Lung (tissue), 13 donors: ENCODE measurements around the gene TPRA1. TPM values are rescaled to one million over a fixed set of nuclear protein-coding genes. Genes with fewer than 3 reads are reported as not detected.

ENCODE experiments used
- ATAC-seq: fragments of 200-7000 bp; cut with Tn5 transposase; one replicate; pipeline ENCODE4 v1.9.1; 2020; ENCODE audit warnings: moderate number of reproducible peaks; ENCODE audit not compliant: insufficient read depth, low FRiP score
- DNase-seq, 3 donors: peaks; one replicate each; pipeline ENCODE4 v3.0.0-alpha.2; 2013 to 2017
- H3K27ac ChIP-seq, 2 donors: one replicate each; pipeline ENCODE4 v1.5.1; 2013; ENCODE audit warnings: mild to moderate bottlenecking in 2 of 2, moderate library complexity in 2 of 2, control low read depth in 1 of 2, inconsistent platforms in 1 of 2, low read depth in 1 of 2, low read length in 1 of 2
- H3K27me3 ChIP-seq, 3 donors: one replicate each; pipeline ENCODE4 v1.5.1; 2013; ENCODE audit warnings: low read length in 2 of 3; ENCODE audit not compliant: control insufficient read depth in 3 of 3, insufficient read depth in 3 of 3
- H3K36me3 ChIP-seq, 4 donors: one replicate each; pipeline ENCODE4 v1.5.1; 2013; ENCODE audit warnings: low read length in 4 of 4, mild to moderate bottlenecking in 1 of 4, moderate library complexity in 1 of 4; ENCODE audit not compliant: control insufficient read depth in 4 of 4, insufficient read depth in 4 of 4
- H3K4me1 ChIP-seq, 5 donors: one replicate each; pipeline ENCODE4 v1.5.1; 2013; ENCODE audit warnings: low read length in 5 of 5, mild to moderate bottlenecking in 2 of 5, moderate library complexity in 1 of 5; ENCODE audit not compliant: control insufficient read depth in 5 of 5, insufficient read depth in 5 of 5
- H3K4me3 ChIP-seq: one replicate; pipeline ENCODE4 v1.5.1; 2013; ENCODE audit warnings: mild to moderate bottlenecking, control low read depth, moderate library complexity
- H3K9ac ChIP-seq, 2 donors: one replicate each; pipeline ENCODE4 v1.5.1; 2013; ENCODE audit warnings: low read length in 2 of 2, control low read depth in 1 of 2; ENCODE audit not compliant: insufficient read depth in 1 of 2
- H3K9me3 ChIP-seq, 4 donors: one replicate each; pipeline ENCODE4 v1.5.1; 2013; ENCODE audit warnings: low read length in 3 of 4, mild to moderate bottlenecking in 1 of 4, moderate library complexity in 1 of 4; ENCODE audit not compliant: control insufficient read depth in 4 of 4, insufficient read depth in 3 of 4
- CTCF ChIP-seq: IDR thresholded peaks from 2 replicates; pipeline ENCODE4 v1.5.1; 2012; ENCODE audit warnings: mild to moderate bottlenecking; ENCODE audit errors: control extremely low read depth, extremely low read depth
- WGBS, 2 donors: extraction: QIAGEN DNeasy Blood & Tissue Kit; methylation state at CpG; one replicate each; pipeline ENCODE4 v1.1.7; 2013; 5-methylcytosine and 5-hydroxymethylcytosine counted together
- polyA plus RNA-seq, 2 donors: library from polyadenylated mRNA; stranded (reverse); fragments of 200-250 nt; gene quantifications; one replicate each; pipeline ENCODE4 v1.2.1, GENCODE V29; 2013
- small RNA-seq: library from RNA; depleted of rRNA; stranded (forward); fragments of <200 nt; gene quantifications from one replicate; pipeline ENCODE3, GENCODE V24; 2014; ENCODE audit warnings: low replicate concordance
- total RNA-seq, 2 donors: library from RNA; depleted of rRNA in 1 of 2; stranded (reverse); fragments of >200 nt in 1 of 2; gene quantifications; one replicate each; pipeline ENCODE4 v1.2.1, GENCODE V29; 2014 to 2021
- donor health status: control.
- donor health status: control.
- donor health status: Bipolar disorder and iron deficiency.
- donor health status: healthy.
- donor health status: DM: yes; HTN: yes; CAD: no.

TPRA1 gene
- total and polyA plus RNA-seq, 4 donors: 28.9 to 53.2 (median 38.0) TPM

DNA sequence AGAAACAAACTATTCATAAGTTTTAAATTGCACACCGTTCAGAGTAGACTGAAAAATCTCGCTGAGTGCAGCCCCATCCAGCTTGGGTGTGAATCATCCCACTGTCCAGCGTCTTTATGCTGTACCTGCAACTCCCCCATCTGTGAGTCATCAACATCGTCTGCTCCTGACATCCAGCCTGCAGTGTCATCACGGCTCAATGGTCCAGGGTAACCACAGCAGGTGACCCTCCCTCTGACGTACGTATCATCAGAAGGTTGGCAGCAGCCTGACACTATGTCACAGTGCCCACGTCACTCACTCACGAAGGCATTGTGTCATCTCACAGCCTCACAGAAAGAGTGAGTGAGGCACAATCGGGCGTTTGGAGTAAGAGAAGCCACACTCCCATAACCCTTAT lies 65.2 kb downstream of the TPRA1 start:
- no peak for ATAC-seq
- peaks cover 0 to 5% (median 0%) of the 10 kb centered on the region in 3 donors for H3K27me3 ChIP-seq
- DNase-seq: no peak
- no peaks in the 10 kb centered on the region for H3K4me1 ChIP-seq
- no peak overlapping the region for H3K9ac ChIP-seq
- no peaks in the 10 kb centered on the region for H3K36me3 ChIP-seq
- no peak for TF ChIP-seq CTCF
- H3K4me3 ChIP-seq: no peak overlapping the region
- H3K9me3 ChIP-seq: peaks cover 0 to 4% (median 1%) of the 10 kb centered on the region in 4 donors
- WGBS, 2 donors: 70 to 71% methylated on average over 11 of the region's 11 CpGs
- no peak overlapping the region for H3K27ac ChIP-seq

GRCh38 chr3:127524296-127524896 lies 66.1 kb downstream of the TPRA1 start:
- peaks cover 0 to 5% (median 0%) of the 10 kb centered on the region in 3 donors for H3K27me3 ChIP-seq
- DNase-seq (no peak), ATAC-seq (no peak)
- no peaks in the 10 kb centered on the region for H3K36me3 ChIP-seq
- H3K4me3 ChIP-seq: no peak overlapping the region
- no peaks in the 10 kb centered on the region for H3K4me1 ChIP-seq
- no peak overlapping the region for H3K9ac ChIP-seq
- no peak overlapping the region for H3K27ac ChIP-seq
- H3K9me3 ChIP-seq: peaks cover 0 to 4% (median 1%) of the 10 kb centered on the region in 4 donors
- TF ChIP-seq CTCF: no peak
- 65 to 69% methylated on average over 13 of the region's 13 CpGs for WGBS, 2 donors

Small RNA genes lying within 50 kb of the gene (small RNA-seq; reads per million reads assigned to genes)
- not detected for gene AC084035.1
- gene MIR6825: not detected
- 0.54 reads per million, percentile 64 among the genes with 10 or more reads in this experiment for gene MIR7976

Other genes starting within 250 kb of the TPRA1 start
- gene MCM2, start 7.7 kb upstream of the TPRA1 start, total RNA-seq: 10 to 100 TPM; 15.9 to 23.6 TPM
- 10 to 100 TPM in 1 of 2 donors, 1 to 10 TPM in 1; 5.2 to 12.5 TPM for gene MCM2, start 7.7 kb upstream of the TPRA1 start, polyA plus RNA-seq
- gene PODXL2, start 38.5 kb upstream of the TPRA1 start, total RNA-seq: 1 to 10 TPM; 4.7 to 7.3 TPM
- 1 to 10 TPM; 3.1 to 4.6 TPM for gene PODXL2, start 38.5 kb upstream of the TPRA1 start, polyA plus RNA-seq
- gene ABTB1, start 82.2 kb upstream of the TPRA1 start, total RNA-seq: 10 to 100 TPM; 46.0 to 51.2 TPM
- 100 to 1,000 TPM in 1 of 2 donors, 10 to 100 TPM in 1; 30.7 to 102 TPM for gene ABTB1, start 82.2 kb upstream of the TPRA1 start, polyA plus RNA-seq
- 100 to 1,000 TPM in 1 of 2 donors, 10 to 100 TPM in 1; 67.0 to 182 TPM for gene MGLL, start 231.8 kb upstream of the TPRA1 start, total RNA-seq
- gene MGLL, start 231.8 kb upstream of the TPRA1 start, polyA plus RNA-seq: 10 to 100 TPM; 68.3 to 88.1 TPM